Liver (tissue), 9 donors: ENCODE measurements around the gene GDF11. TPM values are rescaled to one million over a fixed set of nuclear protein-coding genes. Genes with fewer than 3 reads are reported as not detected.

Experiments
- DNase-seq: peaks from one replicate; pipeline ENCODE4 v3.0.0-alpha.2; 2017; ENCODE audit warnings: low spot score
- H3K27ac ChIP-seq, 2 donors: one replicate each; pipeline ENCODE4 v1.7.0; 2013; ENCODE audit warnings: inconsistent platforms in 2 of 2, low read length in 2 of 2, control low read depth in 1 of 2, low read depth in 1 of 2, mild to moderate bottlenecking in 1 of 2
- H3K27me3 ChIP-seq, 4 donors: one replicate each; pipeline versions ENCODE4 v1.6.1 to v1.7.0; 2013; ENCODE audit warnings: low read length in 3 of 4, inconsistent platforms in 1 of 4, mild to moderate bottlenecking in 1 of 4, moderate library complexity in 1 of 4; ENCODE audit not compliant: control insufficient read depth in 4 of 4, insufficient read depth in 4 of 4
- H3K36me3 ChIP-seq, 4 donors: one replicate each; pipeline versions ENCODE4 v1.6.1 to v1.7.0; 2013; ENCODE audit warnings: low read length in 3 of 4, mild to moderate bottlenecking in 3 of 4, low read depth in 1 of 4, moderate library complexity in 1 of 4; ENCODE audit not compliant: control insufficient read depth in 4 of 4, insufficient read depth in 3 of 4
- H3K4me1 ChIP-seq, 4 donors: one replicate each; pipeline versions ENCODE4 v1.6.1 to v1.7.0; 2013; ENCODE audit warnings: low read length in 3 of 4, mild to moderate bottlenecking in 3 of 4, moderate library complexity in 1 of 4; ENCODE audit not compliant: control insufficient read depth in 4 of 4, insufficient read depth in 4 of 4
- H3K4me3 ChIP-seq, 3 donors: one replicate each; pipeline versions ENCODE4 v1.6.1 to v1.7.0; 2013; ENCODE audit warnings: low read length in 3 of 3, control low read depth in 1 of 3, low read depth in 1 of 3, mild to moderate bottlenecking in 1 of 3
- H3K9ac ChIP-seq, 2 donors: one replicate each; pipeline ENCODE4 v1.7.0; 2013; ENCODE audit warnings: low read length in 2 of 2, mild to moderate bottlenecking in 2 of 2, moderate library complexity in 2 of 2, control low read depth in 1 of 2, low read depth in 1 of 2
- H3K9me3 ChIP-seq, 4 donors: one replicate each; pipeline versions ENCODE4 v1.6.1 to v1.7.0; 2013; ENCODE audit warnings: low read length in 3 of 4; ENCODE audit not compliant: control insufficient read depth in 4 of 4
- CTCF ChIP-seq: fragments of 150-350 bp; IDR thresholded peaks from 2 replicates; pipeline ENCODE4 v1.5.1; 2017; ENCODE audit warnings: improper control_type of control experiment, low read depth, low read length; ENCODE audit not compliant: missing input control
- EGR1 ChIP-seq, 2 donors: IDR thresholded peaks; 2 replicates each; pipeline ENCODE4 v1.6.1; 2016 to 2018; ENCODE audit warnings: antibody characterized with exemption in 2 of 2, low read depth in 2 of 2
- FOXA1 ChIP-seq: IDR thresholded peaks from 2 replicates; pipeline ENCODE4 v1.6.1; 2016; ENCODE audit warnings: antibody characterized with exemption
- FOXA2 ChIP-seq: IDR thresholded peaks from 2 replicates; pipeline ENCODE4 v1.6.1; 2016; ENCODE audit warnings: antibody characterized with exemption
- GABPA ChIP-seq, 2 donors: IDR thresholded peaks in 1 of 2; conservative IDR thresholded peaks in 1 of 2; 2 replicates each; pipeline ENCODE4 v1.6.1; 2016; ENCODE audit warnings: antibody characterized with exemption in 2 of 2, mild to moderate bottlenecking in 1 of 2, moderate library complexity in 1 of 2
- HNF4A ChIP-seq, 2 donors: conservative IDR thresholded peaks; 2 replicates each; pipeline ENCODE4 v1.6.1; 2016; ENCODE audit warnings: antibody characterized with exemption in 2 of 2, mild to moderate bottlenecking in 2 of 2
- JUND ChIP-seq, 2 donors: IDR thresholded peaks; 2 replicates each; pipeline ENCODE4 v1.6.1; 2016; ENCODE audit warnings: antibody characterized with exemption in 2 of 2
- MAX ChIP-seq: IDR thresholded peaks from 2 replicates; pipeline ENCODE4 v1.6.1; 2016; ENCODE audit warnings: antibody characterized with exemption
- REST ChIP-seq: IDR thresholded peaks from 2 replicates; pipeline ENCODE4 v1.6.1; 2016; ENCODE audit warnings: antibody characterized with exemption, mild to moderate bottlenecking
- RXRA ChIP-seq, 2 donors: IDR thresholded peaks; 2 replicates each; pipeline ENCODE4 v1.6.1; 2017 to 2018; ENCODE audit warnings: antibody characterized with exemption in 2 of 2, mild to moderate bottlenecking in 1 of 2
- SP1 ChIP-seq: IDR thresholded peaks from 2 replicates; pipeline ENCODE4 v1.6.1; 2018; ENCODE audit warnings: antibody characterized with exemption, mild to moderate bottlenecking
- WGBS: extraction: QIAGEN DNeasy Blood & Tissue Kit; methylation state at CpG from one replicate; pipeline ENCODE4 v1.1.7; 2013; 5-methylcytosine and 5-hydroxymethylcytosine counted together
- polyA plus RNA-seq, 2 donors: library from polyadenylated mRNA; stranded (reverse) in 1 of 2; unstranded in 1 of 2; fragments of 200-250 nt in 1 of 2; fragments of >200 nt in 1 of 2; fragmentation: Nextera tagmentation in 1 of 2; extraction: Ambion mirVana in 1 of 2; gene quantifications; one replicate each; pipeline versions ENCODE4 v1.2.1 to v1.2.3, GENCODE V29; 2013 to 2015
- total RNA-seq, 2 donors: library from RNA; depleted of rRNA; stranded (reverse); fragments of >200 nt; gene quantifications; one replicate each; pipeline ENCODE4 v1.2.3, GENCODE V29; 2014
- donor health status: healthy.
- donor health status: healthy.
- donor health status: healthy.
- donor health status: healthy.
- donor health status: healthy.

Gene GDF11
- total and polyA plus RNA-seq, 4 donors: 0.40 to 5.0 (median 0.70) TPM

- H3K36me3 ChIP-seq: peaks cover 10 to 32% (median 24%) of the 10 kb centered on the region in 4 donors
- H3K4me3 ChIP-seq: no peak overlapping the region
- TF ChIP-seq MAX: no peak
- no peak for TF ChIP-seq HNF4A (conservative IDR thresholded peaks at IDR 0.05)
- no peak for TF ChIP-seq GABPA (IDR thresholded peaks at IDR 0.05 in 1 of 2, conservative IDR thresholded peaks at IDR 0.05 in 1 of 2)
- no peak for TF ChIP-seq FOXA1
- no peak for TF ChIP-seq CTCF
- TF ChIP-seq FOXA2: no peak
- TF ChIP-seq JUND (IDR thresholded peaks at IDR 0.05): no peak
- TF ChIP-seq RXRA (IDR thresholded peaks at IDR 0.05): no peak
- no peak overlapping the region for H3K27ac ChIP-seq
- no peak for DNase-seq
- H3K9me3 ChIP-seq: no peaks in the 10 kb centered on the region
- no peak overlapping the region for H3K9ac ChIP-seq
- H3K27me3 ChIP-seq: no peaks in the 10 kb centered on the region
- no peaks in the 10 kb centered on the region for H3K4me1 ChIP-seq
Measured at GRCh38 chr12:55762646-55763045, 19.7 kb downstream of the GDF11 start.

- Histone ChIP-seq H3K4me1 (no peaks in the 10 kb centered on the region), H3K9ac (no peak overlapping the region), H3K9me3 (no peaks in the 10 kb centered on the region), H3K36me3 (peaks cover 5 to 20% (median 10%) of the 10 kb centered on the region in 4 donors), H3K27ac (no peak overlapping the region), H3K4me3 (no peak overlapping the region), H3K27me3 (no peaks in the 10 kb centered on the region)
- DNase-seq: no peak
- TF ChIP-seq EGR1 (IDR thresholded peaks at IDR 0.05; ENCODE audit: low read depth in 2 of 2) (no peak), REST (no peak), SP1 (no peak), RXRA (IDR thresholded peaks at IDR 0.05) (no peak), JUND (IDR thresholded peaks at IDR 0.05) (no peak), CTCF (no peak)
- 90% methylated on average over 5 of the region's 5 CpGs for WGBS
Measured at GRCh38 chr12:55765736-55766290, 22.9 kb downstream of the GDF11 start.
